GM12872 (cell line): ENCODE results near the gene NRG2.

Experiments used
- CTCF ChIP-seq: IDR thresholded peaks from 3 replicates; pipeline ENCODE4 v1.5.1; 2011; ENCODE audit warnings: low read depth, mild to moderate bottlenecking, low read length, moderate library complexity; ENCODE audit not compliant: insufficient read depth

Gene NRG2

GRCh38 chr5:139837711-139838380 is 205.3 kb downstream of the NRG2 start:
- no peak for TF ChIP-seq CTCF

GRCh38 chr5:139836469-139837208 is 206.5 kb downstream of the NRG2 start:
- no peak for TF ChIP-seq CTCF

- TF ChIP-seq CTCF: no peak
These were observed 207.4 kb downstream of the NRG2 start for GRCh38 chr5:139835656-139836055.

GRCh38 chr5:139833525-139833924 is 209.6 kb downstream of the NRG2 start:
- no peak for TF ChIP-seq CTCF

- no peak for TF ChIP-seq CTCF
These were observed 211.5 kb downstream of the NRG2 start for GRCh38 chr5:139831624-139832023.

- no peak for TF ChIP-seq CTCF
These were observed 213.6 kb downstream of the NRG2 start for GRCh38 chr5:139829471-139829870.

- no peak for TF ChIP-seq CTCF
These were observed 214.7 kb downstream of the NRG2 start for GRCh38 chr5:139828207-139828895.
